RWPE2 (cell line): Measurements from ENCODE around the gene MPHOSPH9.

Experiments used
- ATAC-seq: fragments of 200-7000 bp; cut with Tn5 transposase; 3 replicates; pipeline ENCODE4 v1.9.1; 2021; ENCODE audit warnings: low read depth
- DNase-seq: peaks from one replicate; pipeline ENCODE4 v3.0.0-alpha.2; 2020; ENCODE audit warnings: low spot score
- H3K27ac ChIP-seq: fragments of 450-650 bp; 2 replicates; pipeline ENCODE4 v1.5.1; 2017; ENCODE audit warnings: mild to moderate bottlenecking; ENCODE audit not compliant: poor library complexity, severe bottlenecking
- H3K27me3 ChIP-seq: fragments of 250-450 bp; sonication (Bioruptor Pico); 2 replicates; pipeline ENCODE4 v1.5.1; 2021; ENCODE audit warnings: mild to moderate bottlenecking, moderate library complexity; ENCODE audit not compliant: insufficient read depth, poor library complexity, severe bottlenecking
- H3K36me3 ChIP-seq: fragments of 250-450 bp; sonication (Bioruptor Pico); 2 replicates; pipeline ENCODE4 v1.5.1; 2020; ENCODE audit warnings: low read depth, mild to moderate bottlenecking, moderate library complexity
- H3K4me1 ChIP-seq: fragments of 250-450 bp; sonication (Bioruptor Pico); 2 replicates; pipeline ENCODE4 v1.5.1; 2021; ENCODE audit warnings: mild to moderate bottlenecking, moderate library complexity; ENCODE audit not compliant: insufficient read depth, poor library complexity, severe bottlenecking
- H3K4me3 ChIP-seq: fragments of 250-450 bp; sonication (Bioruptor Pico); 2 replicates; pipeline ENCODE4 v1.5.1; 2021; ENCODE audit warnings: mild to moderate bottlenecking, moderate library complexity; ENCODE audit not compliant: severe bottlenecking
- H3K9me3 ChIP-seq: fragments of 250-450 bp; sonication (Bioruptor Pico); 2 replicates; pipeline ENCODE4 v1.5.1; 2021; ENCODE audit warnings: mild to moderate bottlenecking, moderate library complexity; ENCODE audit not compliant: severe bottlenecking
- TF ChIP-seq, protein P1 (sequence below): fragments of 450-650 bp; IDR thresholded peaks from one replicate; pipeline ENCODE4 v1.5.1; 2017; ENCODE audit warnings: mild to moderate bottlenecking, moderate library complexity; ENCODE audit not compliant: poor library complexity, severe bottlenecking

MPHOSPH9 gene

DNA sequence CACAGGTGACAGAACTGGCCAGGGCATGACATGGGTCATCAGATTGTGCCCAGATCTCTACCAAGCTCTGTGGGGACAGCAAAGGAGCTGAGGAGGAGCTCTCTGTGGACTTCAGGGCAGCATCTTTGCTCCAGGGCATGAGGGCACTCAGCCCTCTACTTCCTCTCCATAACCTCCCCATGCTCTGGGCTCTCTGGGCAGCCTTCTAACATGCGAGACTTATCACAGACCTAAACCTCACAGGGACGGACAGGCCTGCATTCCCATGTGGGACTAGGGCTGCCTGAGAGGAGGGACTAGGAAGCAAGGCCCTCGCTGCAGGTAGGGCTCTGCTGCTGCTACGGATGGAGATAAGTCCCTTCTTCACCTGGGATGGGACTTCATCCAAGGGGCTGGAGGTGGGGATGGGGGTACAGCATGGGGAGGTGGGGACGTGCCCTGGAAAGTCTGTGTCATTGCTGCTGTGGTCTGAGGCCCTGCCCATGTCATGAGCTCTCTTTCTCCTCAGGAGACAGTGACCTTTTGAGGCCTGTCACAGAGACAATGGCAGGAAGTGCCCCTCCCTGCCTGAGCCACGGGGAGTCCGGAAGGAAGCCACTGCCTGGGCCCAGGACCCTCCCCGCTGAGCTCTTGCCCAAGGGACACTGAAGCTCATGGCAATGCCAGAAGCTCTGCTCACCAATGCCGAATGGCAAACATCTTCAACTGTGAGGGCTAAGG is 126.1 kb downstream of the MPHOSPH9 start:
- ATAC-seq (no peak), DNase-seq (no peak)
- no peak overlapping the region for H3K27ac ChIP-seq
- H3K36me3 ChIP-seq, result no peaks in the 10 kb centered on the region
- peaks cover 7% of the 10 kb centered on the region for H3K4me1 ChIP-seq
- H3K27me3 ChIP-seq, result no peaks in the 10 kb centered on the region
- H3K9me3 ChIP-seq, result no peaks in the 10 kb centered on the region
- no peak overlapping the region for H3K4me3 ChIP-seq
- TF ChIP-seq, protein P1, sequence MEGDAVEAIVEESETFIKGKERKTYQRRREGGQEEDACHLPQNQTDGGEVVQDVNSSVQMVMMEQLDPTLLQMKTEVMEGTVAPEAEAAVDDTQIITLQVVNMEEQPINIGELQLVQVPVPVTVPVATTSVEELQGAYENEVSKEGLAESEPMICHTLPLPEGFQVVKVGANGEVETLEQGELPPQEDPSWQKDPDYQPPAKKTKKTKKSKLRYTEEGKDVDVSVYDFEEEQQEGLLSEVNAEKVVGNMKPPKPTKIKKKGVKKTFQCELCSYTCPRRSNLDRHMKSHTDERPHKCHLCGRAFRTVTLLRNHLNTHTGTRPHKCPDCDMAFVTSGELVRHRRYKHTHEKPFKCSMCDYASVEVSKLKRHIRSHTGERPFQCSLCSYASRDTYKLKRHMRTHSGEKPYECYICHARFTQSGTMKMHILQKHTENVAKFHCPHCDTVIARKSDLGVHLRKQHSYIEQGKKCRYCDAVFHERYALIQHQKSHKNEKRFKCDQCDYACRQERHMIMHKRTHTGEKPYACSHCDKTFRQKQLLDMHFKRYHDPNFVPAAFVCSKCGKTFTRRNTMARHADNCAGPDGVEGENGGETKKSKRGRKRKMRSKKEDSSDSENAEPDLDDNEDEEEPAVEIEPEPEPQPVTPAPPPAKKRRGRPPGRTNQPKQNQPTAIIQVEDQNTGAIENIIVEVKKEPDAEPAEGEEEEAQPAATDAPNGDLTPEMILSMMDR, result no peak

DNA sequence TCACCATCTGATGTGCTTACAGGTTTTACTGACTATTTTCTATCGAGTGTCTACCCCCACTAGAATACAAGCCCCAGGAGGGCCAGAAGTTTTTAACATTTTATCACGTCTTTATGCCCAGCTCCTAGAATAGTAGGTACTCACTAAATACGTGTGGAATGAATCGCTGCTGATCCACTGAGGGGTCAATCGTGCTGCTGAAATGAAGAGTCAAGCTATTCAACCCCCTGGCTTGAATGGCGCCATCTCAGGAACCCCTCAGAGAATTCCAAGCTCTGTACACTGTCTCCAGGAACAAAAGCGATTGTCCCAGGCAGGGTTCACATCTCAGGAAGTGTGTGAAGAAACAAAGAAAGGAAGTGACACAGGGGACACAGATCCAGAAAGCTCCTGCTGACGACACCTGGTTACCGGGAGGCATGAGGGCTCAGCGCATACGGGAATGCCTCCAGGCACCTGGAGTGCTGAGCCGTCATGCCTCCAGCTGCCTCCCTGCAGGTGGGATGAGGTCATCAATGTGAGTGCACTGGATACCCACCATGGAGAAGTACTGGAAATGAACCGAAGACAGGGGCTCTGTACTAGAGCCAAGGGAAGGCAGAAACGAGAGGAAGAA is 127.6 kb downstream of the MPHOSPH9 start:
- peaks cover 7% of the 10 kb centered on the region for H3K4me1 ChIP-seq
- H3K9me3 ChIP-seq, result no peaks in the 10 kb centered on the region
- H3K36me3 ChIP-seq, result no peaks in the 10 kb centered on the region
- TF ChIP-seq, protein P1, result no peak
- no peak overlapping the region for H3K27ac ChIP-seq
- H3K27me3 ChIP-seq, result no peaks in the 10 kb centered on the region
- DNase-seq (no peak), ATAC-seq (no peak)
- no peak overlapping the region for H3K4me3 ChIP-seq

DNA sequence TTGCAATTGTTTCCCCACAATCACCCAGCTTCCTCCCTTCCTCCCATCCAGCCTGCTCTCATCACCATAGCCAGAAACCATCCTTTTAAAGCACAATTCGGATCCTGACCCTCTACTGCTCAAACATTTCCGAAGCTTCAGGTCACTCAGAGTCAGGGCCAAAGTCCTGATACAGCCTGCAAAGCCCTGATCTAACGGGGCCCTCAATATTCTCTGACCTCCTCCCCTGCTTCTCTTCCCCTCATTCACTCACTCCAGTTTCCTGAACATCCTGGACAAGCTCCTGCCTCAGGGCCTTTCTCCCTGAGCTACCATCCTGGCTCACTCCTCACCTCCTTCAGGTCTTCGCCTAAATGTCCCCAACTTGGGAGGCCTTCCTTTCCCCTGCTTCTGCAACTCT is 128.1 kb downstream of the MPHOSPH9 start:
- no peaks in the 10 kb centered on the region for H3K9me3 ChIP-seq

More for the DNA sequence above, 128.1 kb downstream of the MPHOSPH9 start:
- no peak for DNase-seq
- Histone ChIP-seq H3K27ac (no peak overlapping the region), H3K36me3 (no peaks in the 10 kb centered on the region), H3K4me1 (peaks cover 7% of the 10 kb centered on the region), H3K27me3 (no peaks in the 10 kb centered on the region), H3K4me3 (no peak overlapping the region)
- TF ChIP-seq, protein P1, result no peak
- no peak for ATAC-seq
